Neural progenitor cell (in vitro differentiated cells): ENCODE measurements around the gene MRPS15. TPM values are rescaled to one million over a fixed set of nuclear protein-coding genes. Genes with fewer than 3 reads are reported as not detected.

Experiments used
- DNase-seq: peaks from one replicate; pipeline ENCODE4 v3.0.0-alpha.2; 2016; ENCODE audit warnings: low spot score
- H2AFZ ChIP-seq: fragments of 200-600 bp; sonication (generic); replicated peaks from 2 replicates; pipeline ENCODE4 v1.6.1; 2016; ENCODE audit warnings: antibody characterized with exemption
- H3F3A ChIP-seq: fragments of 200-600 bp; sonication (generic); 2 replicates; pipeline ENCODE4 v1.6.1; 2016; ENCODE audit warnings: antibody characterized with exemption, low read depth
- H3K27ac ChIP-seq: fragments of 200-600 bp; sonication (generic); 2 replicates; pipeline ENCODE4 v1.5.1; 2016; ENCODE audit warnings: mild to moderate bottlenecking
- H3K27me3 ChIP-seq: fragments of 200-600 bp; sonication (generic); 2 replicates; pipeline ENCODE4 v1.6.1; 2016; ENCODE audit warnings: mild to moderate bottlenecking, moderate library complexity
- H3K36me3 ChIP-seq: fragments of 200-600 bp; sonication (generic); 2 replicates; pipeline ENCODE4 v1.5.1; 2016
- H3K4me1 ChIP-seq: fragments of 200-600 bp; sonication (generic); 2 replicates; pipeline ENCODE4 v1.6.1; 2016; ENCODE audit warnings: mixed run types
- H3K4me2 ChIP-seq: fragments of 200-600 bp; sonication (generic); 2 replicates; pipeline ENCODE4 v1.6.1; 2016
- H3K4me3 ChIP-seq: fragments of 200-600 bp; sonication (generic); 2 replicates; pipeline ENCODE4 v1.5.1; 2016
- H3K79me2 ChIP-seq: fragments of 200-600 bp; sonication (generic); 2 replicates; pipeline ENCODE4 v1.6.1; 2016; ENCODE audit warnings: low read depth
- H3K9ac ChIP-seq: fragments of 200-600 bp; sonication (generic); 2 replicates; pipeline ENCODE4 v1.6.1; 2016
- H3K9me3 ChIP-seq: fragments of 200-600 bp; sonication (generic); 2 replicates; pipeline ENCODE4 v1.5.1; 2016; ENCODE audit warnings: low read depth
- H4K20me1 ChIP-seq: fragments of 200-600 bp; sonication (generic); 2 replicates; pipeline ENCODE4 v1.6.1; 2016; ENCODE audit warnings: low read depth
- H3K27ac Mint-ChIP-seq: 3 replicates; pipeline ENCODE4 v1.8.0; 2021; ENCODE audit warnings: mixed read lengths
- H3K27me3 Mint-ChIP-seq: 2 replicates; pipeline ENCODE4 v1.8.0; 2022; ENCODE audit warnings: low read depth, mild to moderate bottlenecking, inconsistent platforms, moderate library complexity, mixed read lengths; ENCODE audit not compliant: insufficient read depth
- H3K36me3 Mint-ChIP-seq: 3 replicates; pipeline ENCODE4 v1.8.0; 2021; ENCODE audit warnings: mixed read lengths
- H3K4me1 Mint-ChIP-seq: 3 replicates; pipeline ENCODE4 v1.8.0; 2021; ENCODE audit warnings: mixed read lengths
- H3K4me3 Mint-ChIP-seq: 3 replicates; pipeline ENCODE4 v1.8.0; 2021; ENCODE audit warnings: mild to moderate bottlenecking, moderate library complexity, mixed read lengths
- H3K9me3 Mint-ChIP-seq: 3 replicates; pipeline ENCODE4 v1.8.0; 2020; ENCODE audit warnings: mixed read lengths
- EZH2 ChIP-seq: fragments of 200-600 bp; sonication (generic); IDR thresholded peaks from 2 replicates; pipeline ENCODE4 v1.6.1; 2017; ENCODE audit warnings: antibody characterized with exemption, mild to moderate bottlenecking, moderate library complexity
- EZH2phosphoT487 ChIP-seq: fragments of 200-600 bp; sonication (generic); IDR thresholded peaks from 2 replicates; pipeline ENCODE4 v1.6.1; 2017; ENCODE audit warnings: antibody characterized with exemption
- total RNA-seq: library from RNA; depleted of rRNA; stranded (reverse); fragments of >200 nt; gene quantifications from 2 replicates; pipeline ENCODE4 v1.2.3, GENCODE V29; 2015; ENCODE audit warnings: low replicate concordance
- TF ChIP-seq, protein P1 (sequence below): fragments of 200-600 bp; sonication (generic); IDR thresholded peaks from 2 replicates; pipeline ENCODE4 v1.5.1; 2017; ENCODE audit warnings: antibody characterized with exemption, mild to moderate bottlenecking

The MRPS15 gene
- total RNA-seq, 1 donor from 2014 or later, result 109 TPM

DNA sequence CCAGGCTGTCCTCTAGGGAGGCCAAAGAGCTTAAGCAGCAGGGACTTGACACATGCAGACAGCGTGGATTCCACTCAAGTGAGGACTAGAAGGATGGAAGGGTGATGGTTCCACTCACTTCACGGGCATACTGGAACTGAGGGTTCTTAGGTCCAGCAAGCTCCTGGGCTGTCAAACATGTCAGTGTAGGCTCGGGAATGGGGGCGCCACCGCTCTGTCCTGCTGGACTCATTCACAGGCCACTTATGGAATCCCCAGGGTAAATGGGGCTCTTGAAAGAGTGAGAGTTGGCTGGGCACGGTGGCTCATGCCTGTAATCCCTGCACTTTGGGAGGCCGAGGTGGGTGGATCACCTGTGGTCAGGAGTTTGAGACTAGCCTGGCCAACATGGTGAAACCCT is 46.2 kb upstream of the MRPS15 start:
- H3K9me3 ChIP-seq, result no peaks in the 10 kb centered on the region
- H3K36me3 Mint-ChIP-seq, result no peaks in the 10 kb centered on the region
- H3K27ac Mint-ChIP-seq, result no peak overlapping the region
- peaks cover 10% of the 10 kb centered on the region for H3K4me1 ChIP-seq
- no peaks in the 10 kb centered on the region for H3K79me2 ChIP-seq
- no peaks in the 10 kb centered on the region for H3K9me3 Mint-ChIP-seq
- H3K36me3 ChIP-seq, result no peaks in the 10 kb centered on the region
- no peak overlapping the region for H3K9ac ChIP-seq
- H3K27me3 Mint-ChIP-seq, result peaks cover 10% of the 10 kb centered on the region
- DNase-seq, result no peak
- no peak overlapping the region for H2AFZ ChIP-seq
- no peaks in the 10 kb centered on the region for H4K20me1 ChIP-seq
- no peak overlapping the region for H3K4me3 Mint-ChIP-seq
- no peak overlapping the region for H3K4me2 ChIP-seq
- H3K27me3 ChIP-seq, result no peaks in the 10 kb centered on the region
- no peak overlapping the region for H3K27ac ChIP-seq
- H3K4me3 ChIP-seq, result no peak overlapping the region
- H3K4me1 Mint-ChIP-seq, result peaks cover 12% of the 10 kb centered on the region
- H3F3A ChIP-seq, result no peaks in the 10 kb centered on the region
- TF ChIP-seq EZH2, result no peak
- TF ChIP-seq EZH2phosphoT487, result no peak
- TF ChIP-seq, protein P1, sequence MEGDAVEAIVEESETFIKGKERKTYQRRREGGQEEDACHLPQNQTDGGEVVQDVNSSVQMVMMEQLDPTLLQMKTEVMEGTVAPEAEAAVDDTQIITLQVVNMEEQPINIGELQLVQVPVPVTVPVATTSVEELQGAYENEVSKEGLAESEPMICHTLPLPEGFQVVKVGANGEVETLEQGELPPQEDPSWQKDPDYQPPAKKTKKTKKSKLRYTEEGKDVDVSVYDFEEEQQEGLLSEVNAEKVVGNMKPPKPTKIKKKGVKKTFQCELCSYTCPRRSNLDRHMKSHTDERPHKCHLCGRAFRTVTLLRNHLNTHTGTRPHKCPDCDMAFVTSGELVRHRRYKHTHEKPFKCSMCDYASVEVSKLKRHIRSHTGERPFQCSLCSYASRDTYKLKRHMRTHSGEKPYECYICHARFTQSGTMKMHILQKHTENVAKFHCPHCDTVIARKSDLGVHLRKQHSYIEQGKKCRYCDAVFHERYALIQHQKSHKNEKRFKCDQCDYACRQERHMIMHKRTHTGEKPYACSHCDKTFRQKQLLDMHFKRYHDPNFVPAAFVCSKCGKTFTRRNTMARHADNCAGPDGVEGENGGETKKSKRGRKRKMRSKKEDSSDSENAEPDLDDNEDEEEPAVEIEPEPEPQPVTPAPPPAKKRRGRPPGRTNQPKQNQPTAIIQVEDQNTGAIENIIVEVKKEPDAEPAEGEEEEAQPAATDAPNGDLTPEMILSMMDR, result no peak

DNA sequence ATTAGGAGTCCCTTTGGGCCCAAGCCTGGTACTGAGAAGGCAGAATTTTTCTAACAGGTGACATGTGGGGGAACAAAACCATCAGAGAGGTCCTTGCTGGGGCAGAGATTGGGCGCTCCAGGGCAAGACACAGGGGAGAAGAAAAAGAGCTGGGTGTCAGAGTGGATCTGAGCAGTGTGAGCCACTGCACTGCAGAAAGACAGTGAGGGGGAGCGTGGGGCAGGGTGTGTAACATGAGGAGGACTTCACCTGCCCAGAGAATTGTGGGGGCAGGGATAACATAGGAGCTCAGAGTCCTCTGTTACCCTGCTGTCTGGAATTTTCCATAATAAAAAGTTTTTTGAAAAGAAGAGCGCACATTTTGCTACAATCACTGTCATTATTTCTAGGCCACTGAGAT is 44.1 kb upstream of the MRPS15 start:
- Mint-ChIP-seq H3K27me3 (peaks cover 10% of the 10 kb centered on the region), H3K4me3 (no peak overlapping the region), H3K36me3 (no peaks in the 10 kb centered on the region), H3K4me1 (peaks cover 6% of the 10 kb centered on the region), H3K27ac (no peak overlapping the region), H3K9me3 (no peaks in the 10 kb centered on the region)
- Histone ChIP-seq H3K9me3 (no peaks in the 10 kb centered on the region), H3F3A (no peaks in the 10 kb centered on the region), H3K4me3 (no peak overlapping the region), H4K20me1 (no peaks in the 10 kb centered on the region), H3K36me3 (no peaks in the 10 kb centered on the region), H3K4me2 (no peak overlapping the region), H3K79me2 (no peaks in the 10 kb centered on the region), H3K27me3 (peaks cover 10% of the 10 kb centered on the region), H3K4me1 (peaks cover 4% of the 10 kb centered on the region), H3K27ac (no peak overlapping the region), H2AFZ (no peak overlapping the region), H3K9ac (no peak overlapping the region)
- DNase-seq, result no peak
- TF ChIP-seq EZH2phosphoT487 (no peak), EZH2 (no peak)
- TF ChIP-seq, protein P1, result no peak

DNA sequence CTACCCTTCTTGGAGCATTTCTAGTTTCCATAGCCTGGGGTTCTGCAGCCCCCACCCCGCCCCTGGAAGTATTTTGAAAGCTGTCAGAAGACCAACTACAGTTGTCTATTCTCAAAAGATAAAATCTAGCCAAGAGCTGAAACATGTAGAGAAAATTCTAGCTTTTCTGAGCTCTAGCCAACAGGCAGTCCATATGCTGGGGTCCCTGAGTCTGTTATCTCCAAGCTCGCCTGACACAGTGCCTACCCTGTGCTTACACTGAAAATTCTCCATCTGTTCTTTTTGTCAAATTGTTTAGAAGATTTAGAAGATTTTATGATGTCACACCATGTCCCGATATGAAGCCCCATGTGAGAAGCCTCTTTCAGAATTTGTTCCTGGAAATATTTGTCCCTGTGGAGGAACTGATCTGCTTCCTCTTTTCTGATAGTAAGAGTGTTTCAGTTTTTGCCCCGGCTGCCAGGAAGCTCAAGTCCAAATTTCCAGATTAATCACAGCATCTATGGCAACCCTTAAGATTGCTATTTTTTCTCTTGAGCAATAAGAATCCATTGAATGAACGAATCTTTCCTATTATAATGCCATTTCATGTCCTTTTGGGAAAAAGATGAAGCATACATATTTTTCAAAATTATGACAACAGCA is 42.2 kb upstream of the MRPS15 start:
- Mint-ChIP-seq H3K9me3 (no peaks in the 10 kb centered on the region), H3K4me3 (no peak overlapping the region), H3K27me3 (peaks cover 10% of the 10 kb centered on the region), H3K36me3 (no peaks in the 10 kb centered on the region), H3K27ac (no peak overlapping the region), H3K4me1 (peaks cover 6% of the 10 kb centered on the region)
- Histone ChIP-seq H3K27ac (no peak overlapping the region), H3K79me2 (no peaks in the 10 kb centered on the region), H3K9me3 (no peaks in the 10 kb centered on the region), H3K4me1 (peaks cover 4% of the 10 kb centered on the region), H3K4me3 (no peak overlapping the region), H3F3A (no peaks in the 10 kb centered on the region), H2AFZ (no peak overlapping the region), H3K9ac (no peak overlapping the region), H3K27me3 (peaks cover 16% of the 10 kb centered on the region), H3K36me3 (no peaks in the 10 kb centered on the region), H4K20me1 (no peaks in the 10 kb centered on the region), H3K4me2 (peak overlapping the region; percentile 32)
- no peak for DNase-seq
- TF ChIP-seq EZH2phosphoT487, result no peak
- TF ChIP-seq, protein P1, result no peak
- no peak for TF ChIP-seq EZH2
